Liver (tissue), 2 donors: ENCODE measurements around the gene ZSWIM8.

Source experiments
- YY1 ChIP-seq: IDR thresholded peaks from 2 replicates; pipeline ENCODE4 v1.6.1; 2016; ENCODE audit warnings: antibody characterized with exemption, mild to moderate bottlenecking
- TF ChIP-seq, protein P1 (sequence below): fragments of 150-350 bp; IDR thresholded peaks from 2 replicates; pipeline ENCODE4 v1.5.1; 2017; ENCODE audit warnings: improper control_type of control experiment, low read depth, low read length; ENCODE audit not compliant: missing input control
- TF ChIP-seq, protein P2 (sequence below): IDR thresholded peaks from 2 replicates; pipeline ENCODE4 v1.6.1; 2016; ENCODE audit warnings: antibody characterized with exemption
- donor health status: healthy.

DNA sequence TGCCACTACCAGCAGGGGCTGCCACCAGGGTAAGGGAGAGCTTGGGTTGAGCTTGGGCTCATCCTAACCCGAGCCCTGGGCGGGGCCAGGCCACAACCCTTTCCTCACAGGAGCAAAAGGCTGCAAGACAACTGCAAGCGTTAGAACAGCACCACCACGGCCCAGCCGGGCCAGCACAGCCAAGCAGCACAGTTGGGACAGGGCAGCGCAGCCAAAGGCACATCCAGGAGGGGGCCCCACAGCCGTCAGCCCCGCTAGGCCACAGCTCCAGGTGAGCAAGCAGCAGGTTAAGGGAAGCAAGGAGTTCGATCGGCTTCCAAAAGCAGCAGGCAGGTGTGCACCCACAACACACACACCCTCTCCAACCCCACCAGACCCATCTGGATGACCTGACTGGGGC is 33.0 kb downstream of the ZSWIM8 start:
- TF ChIP-seq, protein P1, sequence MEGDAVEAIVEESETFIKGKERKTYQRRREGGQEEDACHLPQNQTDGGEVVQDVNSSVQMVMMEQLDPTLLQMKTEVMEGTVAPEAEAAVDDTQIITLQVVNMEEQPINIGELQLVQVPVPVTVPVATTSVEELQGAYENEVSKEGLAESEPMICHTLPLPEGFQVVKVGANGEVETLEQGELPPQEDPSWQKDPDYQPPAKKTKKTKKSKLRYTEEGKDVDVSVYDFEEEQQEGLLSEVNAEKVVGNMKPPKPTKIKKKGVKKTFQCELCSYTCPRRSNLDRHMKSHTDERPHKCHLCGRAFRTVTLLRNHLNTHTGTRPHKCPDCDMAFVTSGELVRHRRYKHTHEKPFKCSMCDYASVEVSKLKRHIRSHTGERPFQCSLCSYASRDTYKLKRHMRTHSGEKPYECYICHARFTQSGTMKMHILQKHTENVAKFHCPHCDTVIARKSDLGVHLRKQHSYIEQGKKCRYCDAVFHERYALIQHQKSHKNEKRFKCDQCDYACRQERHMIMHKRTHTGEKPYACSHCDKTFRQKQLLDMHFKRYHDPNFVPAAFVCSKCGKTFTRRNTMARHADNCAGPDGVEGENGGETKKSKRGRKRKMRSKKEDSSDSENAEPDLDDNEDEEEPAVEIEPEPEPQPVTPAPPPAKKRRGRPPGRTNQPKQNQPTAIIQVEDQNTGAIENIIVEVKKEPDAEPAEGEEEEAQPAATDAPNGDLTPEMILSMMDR, result no peak
- TF ChIP-seq, protein P2, sequence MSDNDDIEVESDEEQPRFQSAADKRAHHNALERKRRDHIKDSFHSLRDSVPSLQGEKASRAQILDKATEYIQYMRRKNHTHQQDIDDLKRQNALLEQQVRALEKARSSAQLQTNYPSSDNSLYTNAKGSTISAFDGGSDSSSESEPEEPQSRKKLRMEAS, result no peak
- no peak for TF ChIP-seq YY1
